Endothelial cell of umbilical vein (primary cell): ENCODE measurements around the gene NUDT4B. TPM values are rescaled to one million over a fixed set of nuclear protein-coding genes. Genes with fewer than 3 reads are reported as not detected.
"Not testable (repeated sequence)": the region's sequence is repeated elsewhere in the genome, so short reads cannot be mapped to it uniquely, and the experiment has no call there.

Experiments
- BruUV-seq: library from RNA; stranded (reverse); fragments of 400-500 nt; replicated peaks from 2 replicates; lab custom pipeline; 2021; lab: Mats Ljungman, UMichigan
- CTCF ChIA-PET: fragments of 300-600, 350-600 bp; sonication (Branson Sonifier 250); formaldehyde crosslinking; loops from one replicate; lab custom pipeline; 2021; ENCODE audit warnings: antibody characterized with exemption, inconsistent platforms; lab: Charles Lee
- POLR2A ChIA-PET: fragments of 300-600, 350-600 bp; sonication (Branson Sonifier 250); formaldehyde crosslinking; loops from one replicate; lab custom pipeline; 2021; ENCODE audit warnings: antibody characterized with exemption, inconsistent platforms; lab: Charles Lee
- DNase-seq: peaks from one replicate; pipeline ENCODE4 v3.0.0-alpha.2; 2011; ENCODE audit warnings: low read depth, low spot score
- FAIRE-seq: peaks from 2 replicates; lab custom pipeline; 2011; peaks lifted over from hg19 to GRCh38; lab: Jason Lieb, UNC
- H2AFZ ChIP-seq: 2 replicates; pipeline ENCODE4 v1.6.0; 2012; ENCODE audit warnings: low read depth, low read length, control low read depth, inconsistent platforms
- H3K27ac ChIP-seq: 2 replicates; pipeline ENCODE4 v1.5.1; 2011; ENCODE audit warnings: low read depth, mild to moderate bottlenecking, control low read depth, low read length, moderate library complexity; ENCODE audit not compliant: insufficient read depth
- H3K27me3 ChIP-seq, 2 experiments: 2 replicates each; pipeline versions ENCODE4 v1.6.0 to v1.6.1; 2011; ENCODE audit warnings: low read length in 2 of 2, mixed read lengths in 1 of 2; ENCODE audit not compliant: control insufficient read depth in 2 of 2, insufficient read depth in 2 of 2
- H3K36me3 ChIP-seq, 2 experiments: 2 replicates in 1 of 2; 3 replicates in 1 of 2; pipeline ENCODE4 v1.5.1; 2011; ENCODE audit warnings: low read length in 2 of 2, mild to moderate bottlenecking in 1 of 2, moderate library complexity in 1 of 2; ENCODE audit not compliant: control insufficient read depth in 2 of 2, insufficient read depth in 2 of 2; ENCODE audit errors: extremely low read depth in 1 of 2
- H3K4me1 ChIP-seq: 3 replicates; pipeline ENCODE4 v1.5.1; 2011; ENCODE audit warnings: mild to moderate bottlenecking, low read length; ENCODE audit not compliant: control insufficient read depth, insufficient read depth; ENCODE audit errors: extremely low read depth
- H3K4me2 ChIP-seq: 2 replicates; pipeline ENCODE4 v1.6.1; 2011; ENCODE audit warnings: low read length, control low read depth, mixed read lengths; ENCODE audit not compliant: insufficient read depth
- H3K4me3 ChIP-seq, 3 experiments: fragments of 200-600 bp in 1 of 3; sonication (generic), shearing (Covaris generic) in 1 of 3; replicated peaks in 1 of 3; 2 replicates each; pipeline ENCODE4 v1.5.1; 2011 to 2016; ENCODE audit warnings: control low read depth in 3 of 3, low read length in 3 of 3, mild to moderate bottlenecking in 2 of 3, inconsistent platforms in 1 of 3, low read depth in 1 of 3, moderate library complexity in 1 of 3; ENCODE audit not compliant: insufficient read depth in 1 of 3
- H3K79me2 ChIP-seq: 2 replicates; pipeline ENCODE4 v1.6.0; 2012; ENCODE audit warnings: low read length, inconsistent platforms; ENCODE audit not compliant: control insufficient read depth, insufficient read depth
- H3K9ac ChIP-seq: replicated peaks from 2 replicates; pipeline ENCODE3; 2011; ENCODE audit warnings: low read length, control low read depth; ENCODE audit not compliant: insufficient read depth; ENCODE audit errors: extremely low read depth
- H3K9me1 ChIP-seq: replicated peaks from 3 replicates; pipeline ENCODE4 v1.6.0; 2011; ENCODE audit warnings: mild to moderate bottlenecking, low read length; ENCODE audit not compliant: control insufficient read depth, insufficient read depth; ENCODE audit errors: extremely low read depth
- H3K9me3 ChIP-seq: replicated peaks from 2 replicates; pipeline ENCODE4 v1.5.1; 2012; ENCODE audit warnings: low read length, inconsistent platforms; ENCODE audit not compliant: control insufficient read depth, insufficient read depth
- H4K20me1 ChIP-seq: replicated peaks from 2 replicates; pipeline ENCODE3; 2011; ENCODE audit warnings: mild to moderate bottlenecking, low read length; ENCODE audit not compliant: control insufficient read depth, insufficient read depth; ENCODE audit errors: extremely low read depth
- dilution Hi-C: fragments of 300-500 bp; cut with MboI; formaldehyde crosslinking; loops from one replicate; pipeline ENCODE4 v1.15.0; 2019; ENCODE audit warnings: low sequenced_read_pairs; ENCODE audit not compliant: extremely low pct_ligation_motif_present
- intact Hi-C: fragments of 100-400 bp; cut with micrococcal nuclease; formaldehyde crosslinking; loops from one replicate; pipeline ENCODE4 v1.10.0; 2022
- polyA plus RNA-seq, 4 experiments: library from polyadenylated mRNA; depleted of rRNA in 3 of 4; stranded (reverse) in 3 of 4; unstranded in 1 of 4; fragments of >200 nt; gene quantifications; 2 replicates each; pipeline versions ENCODE4 v1.2.1 to v1.2.3, GENCODE V29; 2011 to 2012; ENCODE audit warnings: missing spikeins in 1 of 4
- total RNA-seq: library from RNA; stranded (reverse); gene quantifications from 2 replicates; pipeline ENCODE4 v1.2.3, GENCODE V29; 2021

NUDT4B gene
- total and polyA plus RNA-seq, 2 donors (not counting 3 experiments of a cell fraction or from before 2014, with no cell fraction given) = 39.0 TPM; not detected in 1

GRCh38 chr1:148773690-148774089 lies 25.1 kb downstream of the NUDT4B start:
- H2AFZ ChIP-seq, dilution Hi-C loops, H3K9me1 ChIP-seq, H3K4me1 ChIP-seq, H3K36me3 ChIP-seq, intact Hi-C loops, H3K9ac ChIP-seq, BruUV-seq, H3K27me3 ChIP-seq, DNase-seq, H3K4me3 ChIP-seq, POLR2A ChIA-PET, H3K27ac ChIP-seq, H3K4me2 ChIP-seq, H3K9me3 ChIP-seq, H4K20me1 ChIP-seq, FAIRE-seq, H3K79me2 ChIP-seq, CTCF ChIA-PET: not testable (repeated sequence)

GRCh38 chr1:148774102-148774501 lies 25.5 kb downstream of the NUDT4B start:
- DNase-seq, H4K20me1 ChIP-seq, H3K27ac ChIP-seq, H3K4me1 ChIP-seq, H3K79me2 ChIP-seq, POLR2A ChIA-PET, FAIRE-seq, H3K9me3 ChIP-seq, dilution Hi-C loops, intact Hi-C loops, H2AFZ ChIP-seq, H3K4me2 ChIP-seq, H3K36me3 ChIP-seq, BruUV-seq, H3K27me3 ChIP-seq, H3K4me3 ChIP-seq, H3K9me1 ChIP-seq, H3K9ac ChIP-seq, CTCF ChIA-PET: not testable (repeated sequence)

GRCh38 chr1:148775263-148775662 lies 26.7 kb downstream of the NUDT4B start:
- H2AFZ ChIP-seq, intact Hi-C loops, H3K9me3 ChIP-seq, BruUV-seq, H3K79me2 ChIP-seq, DNase-seq, H4K20me1 ChIP-seq, H3K4me2 ChIP-seq, H3K9ac ChIP-seq, CTCF ChIA-PET, dilution Hi-C loops, H3K4me3 ChIP-seq, FAIRE-seq, H3K9me1 ChIP-seq, H3K27ac ChIP-seq, H3K27me3 ChIP-seq, H3K4me1 ChIP-seq, POLR2A ChIA-PET, H3K36me3 ChIP-seq: not testable (repeated sequence)

GRCh38 chr1:148777649-148778048 lies 29.1 kb downstream of the NUDT4B start:
- H3K36me3 ChIP-seq, H3K9ac ChIP-seq, dilution Hi-C loops, H3K4me3 ChIP-seq, H3K27ac ChIP-seq, H3K79me2 ChIP-seq, POLR2A ChIA-PET, H2AFZ ChIP-seq, BruUV-seq, CTCF ChIA-PET, H3K9me3 ChIP-seq, H3K9me1 ChIP-seq, H3K4me1 ChIP-seq, H3K4me2 ChIP-seq, H3K27me3 ChIP-seq, intact Hi-C loops, FAIRE-seq, H4K20me1 ChIP-seq, DNase-seq: not testable (repeated sequence)
